GM23248 (cell line): ENCODE measurements around the gene SLC18B1.

Source experiments
- EZH2 ChIP-seq: fragments of 200-600 bp; sonication (generic); IDR thresholded peaks from 2 replicates; pipeline ENCODE4 v1.6.1; 2018; ENCODE audit warnings: antibody characterized with exemption, mild to moderate bottlenecking; ENCODE audit not compliant: insufficient read depth, poor library complexity, severe bottlenecking
- EZH2phosphoT487 ChIP-seq: fragments of 200-600 bp; sonication (generic); IDR thresholded peaks from 2 replicates; pipeline ENCODE4 v1.6.1; 2018; ENCODE audit warnings: antibody characterized with exemption, moderate library complexity, mild to moderate bottlenecking, low read depth; ENCODE audit not compliant: insufficient read depth

DNA sequence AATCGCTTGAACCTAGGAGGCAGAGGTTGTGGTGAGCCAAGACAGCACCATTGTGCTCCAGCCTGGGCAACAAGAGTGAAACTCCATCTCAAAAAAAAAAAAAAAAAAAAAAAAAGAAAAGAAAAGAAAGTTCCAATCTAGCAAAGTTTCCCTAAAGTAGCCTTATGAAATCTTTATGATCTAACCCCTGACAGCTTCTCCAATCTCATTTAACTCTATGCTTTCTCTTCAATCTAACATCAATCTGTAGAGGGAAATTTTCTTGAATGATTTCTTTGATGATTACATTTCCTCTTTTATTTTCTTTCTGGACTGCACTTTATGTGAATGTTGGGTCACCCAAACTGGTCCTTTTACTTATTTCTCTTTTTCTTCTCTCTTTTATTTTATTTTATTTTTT is 2.2 kb upstream of the SLC18B1 start:
- TF ChIP-seq EZH2 = no peak
- TF ChIP-seq EZH2phosphoT487 = no peak
